Bone marrow (tissue), 2 donors: ENCODE results near the gene SCO2.

Experiments used
- DNase-seq, 2 donors: peaks; one replicate each; lab custom pipeline; 2025; lab: John Stamatoyannopoulos, UW

SCO2 gene

DNA sequence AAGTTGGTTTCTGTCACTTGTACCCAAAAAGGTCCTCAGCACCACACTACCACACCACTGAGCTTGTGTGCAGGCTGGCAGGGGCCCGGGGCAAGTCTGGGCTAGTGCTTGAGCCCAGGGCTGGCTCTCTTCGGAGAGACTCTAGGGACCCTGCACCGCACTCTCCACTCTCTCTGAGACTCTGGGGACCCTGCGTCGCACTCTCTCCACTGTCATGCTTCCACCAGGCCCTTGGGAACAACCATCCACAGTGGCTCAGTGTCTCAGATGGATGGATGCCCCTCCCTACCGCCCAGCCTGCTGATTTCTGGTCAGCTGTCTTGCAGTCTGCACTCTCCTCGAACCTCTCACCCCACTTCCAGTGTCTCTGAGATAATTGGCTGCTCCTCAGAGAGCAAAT is 48.5 kb downstream of the SCO2 start:
- no peak for DNase-seq

DNA sequence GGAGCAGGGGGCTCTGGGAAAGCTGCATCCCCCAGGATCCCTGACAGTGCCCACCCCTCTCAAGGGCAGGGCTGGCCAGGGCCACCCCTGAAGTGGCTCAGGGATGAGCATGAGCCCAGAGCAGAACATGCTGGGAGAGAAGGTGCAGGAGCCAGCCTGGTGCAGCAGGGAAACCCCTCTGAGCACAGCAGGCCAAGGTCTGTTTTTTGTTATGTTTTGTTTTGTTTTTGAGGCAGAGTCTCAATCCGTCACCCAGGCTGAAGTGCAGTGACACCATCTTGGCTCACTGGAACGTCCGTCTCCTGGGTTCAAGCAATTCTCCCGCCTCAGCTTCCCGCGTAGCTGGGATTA is 49.8 kb downstream of the SCO2 start:
- DNase-seq = no peak

DNA sequence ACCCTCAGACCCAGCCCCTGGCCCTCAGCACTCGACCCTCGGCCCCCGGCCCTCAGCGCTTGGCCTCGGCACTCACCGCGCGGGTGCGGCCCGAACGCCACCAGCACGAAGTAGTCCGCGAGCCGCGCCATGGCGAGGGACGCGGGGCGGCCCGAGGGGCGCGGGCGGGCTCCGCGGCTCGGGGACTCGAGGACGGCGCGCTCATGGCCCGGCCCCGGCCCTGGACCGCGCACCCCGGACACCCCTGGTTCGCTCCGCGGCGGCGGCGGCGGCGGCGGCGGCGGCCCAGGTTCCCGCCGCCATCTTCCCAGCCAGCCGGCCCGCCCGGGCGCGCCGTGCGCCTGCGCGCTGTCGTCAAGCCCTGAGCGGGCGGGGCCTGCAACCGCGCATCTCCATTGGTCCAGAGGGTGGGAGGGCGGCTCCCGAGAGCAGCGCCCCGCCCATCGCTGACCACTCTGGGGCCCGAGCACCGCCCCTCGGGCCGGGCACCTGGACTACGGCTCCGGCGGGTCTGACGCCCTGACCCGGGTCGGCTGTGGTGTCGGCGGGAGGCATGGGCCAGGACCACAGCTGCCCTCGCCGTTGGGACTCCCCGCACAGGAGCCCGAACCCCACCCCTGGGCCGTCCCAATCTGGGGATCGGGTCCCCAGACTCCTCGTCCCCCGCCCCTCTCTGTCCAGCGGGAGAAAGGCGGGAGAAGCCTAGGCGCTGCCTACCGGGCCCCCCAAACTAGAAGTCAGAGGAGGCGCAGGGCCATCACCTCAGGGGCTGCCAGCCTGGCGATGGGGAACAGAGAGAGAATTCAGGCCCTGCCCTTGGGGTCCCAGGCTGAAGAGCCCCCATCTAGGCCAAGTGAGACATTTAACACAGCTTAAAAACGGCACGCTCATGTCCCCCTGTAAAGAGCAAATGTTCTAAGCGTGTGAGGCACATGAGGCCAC is 50.4 kb downstream of the SCO2 start, which contains the start of gene SBF1:
TSS of gene SBF1 (minus strand) at position 326 of the 942 bp plus-strand sequence. CDS start at position 131, 195 bp downstream.
- DNase-seq = peak; percentile 60 to 64

DNA sequence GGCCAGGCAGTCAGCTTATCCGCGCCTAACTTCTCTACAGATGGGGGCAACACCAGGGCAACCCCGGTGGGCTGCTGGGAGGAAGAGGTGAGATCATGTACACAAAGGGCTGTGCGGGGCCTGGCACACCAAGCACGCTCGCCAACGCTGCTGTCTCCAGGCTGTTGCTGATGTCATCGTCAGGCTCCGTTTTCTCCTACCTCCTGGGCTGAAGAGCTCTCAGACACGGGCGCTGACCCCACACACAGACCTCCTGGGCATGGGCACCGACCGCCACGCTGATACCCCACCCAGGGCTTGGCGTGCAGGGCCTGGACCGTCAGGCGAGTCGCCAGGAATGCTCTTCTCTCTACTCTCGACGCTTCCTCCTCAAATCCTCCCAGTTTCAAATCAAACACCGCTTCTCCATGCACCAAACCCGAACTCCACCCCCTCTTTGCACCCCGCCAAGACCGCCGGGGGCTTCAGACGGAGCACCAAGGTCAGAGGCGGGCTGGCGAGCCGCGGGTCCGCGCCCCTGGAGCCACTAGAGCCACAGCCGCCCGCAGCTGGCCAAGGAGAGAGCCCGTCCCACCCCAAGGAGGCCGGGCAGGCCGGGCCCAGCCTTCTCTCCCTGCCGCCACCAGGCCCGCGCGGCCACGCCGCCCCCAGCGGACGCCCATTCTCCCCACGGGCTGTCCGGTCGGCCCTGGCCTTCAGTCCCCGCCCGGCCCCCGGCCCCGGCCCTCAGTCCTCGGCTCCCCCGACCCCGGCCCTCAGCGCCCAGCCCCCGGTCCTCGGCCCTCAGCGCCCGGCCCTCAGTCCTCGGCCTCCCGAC is 51.3 kb downstream of the SCO2 start:
- DNase-seq = no peak
